GM18511 (cell line): ENCODE data around the gene ERC1.

Experiments
- ATAC-seq: cut with Tn5 transposase; IDR thresholded peaks from one replicate; pipeline ENCODE4 v1.9.1; 2021; ENCODE audit warnings: mild to moderate bottlenecking, moderate library complexity; ENCODE audit not compliant: unreplicated experiment

Gene ERC1

GRCh38 chr12:1528791-1529190 lies 537.8 kb downstream of the ERC1 start:
- no peak for ATAC-seq

DNA sequence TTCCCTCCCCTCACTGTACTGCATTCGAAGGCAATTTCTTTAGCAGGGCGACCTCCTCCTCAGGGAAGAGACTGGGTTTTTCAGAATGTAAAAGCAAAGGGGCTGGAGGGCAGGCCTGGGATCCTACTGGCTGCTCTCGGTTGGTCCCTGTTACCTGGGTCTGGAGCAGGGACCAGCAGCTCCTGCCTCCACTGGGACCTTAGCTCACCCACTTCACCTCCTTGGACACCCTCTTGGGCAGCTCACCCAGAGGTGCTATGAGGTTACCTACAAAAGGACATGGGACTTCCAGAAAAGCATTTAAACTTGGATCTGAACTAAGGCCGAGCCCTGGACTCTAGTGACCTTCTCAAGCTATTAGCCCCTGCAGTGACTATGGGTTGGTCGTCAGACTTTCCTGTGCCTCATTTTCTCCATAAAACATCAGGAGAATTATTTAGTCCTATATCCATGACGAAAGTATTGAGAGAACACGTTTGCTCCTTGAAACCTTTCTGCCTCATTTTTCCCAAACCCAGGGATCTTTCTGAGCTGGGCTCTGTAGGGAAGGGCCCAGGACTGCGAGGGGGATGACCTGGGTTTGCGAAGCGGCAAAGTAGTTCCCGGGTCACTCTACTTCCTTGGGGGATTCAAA lies 538.3 kb downstream of the ERC1 start:
- no peak for ATAC-seq

DNA sequence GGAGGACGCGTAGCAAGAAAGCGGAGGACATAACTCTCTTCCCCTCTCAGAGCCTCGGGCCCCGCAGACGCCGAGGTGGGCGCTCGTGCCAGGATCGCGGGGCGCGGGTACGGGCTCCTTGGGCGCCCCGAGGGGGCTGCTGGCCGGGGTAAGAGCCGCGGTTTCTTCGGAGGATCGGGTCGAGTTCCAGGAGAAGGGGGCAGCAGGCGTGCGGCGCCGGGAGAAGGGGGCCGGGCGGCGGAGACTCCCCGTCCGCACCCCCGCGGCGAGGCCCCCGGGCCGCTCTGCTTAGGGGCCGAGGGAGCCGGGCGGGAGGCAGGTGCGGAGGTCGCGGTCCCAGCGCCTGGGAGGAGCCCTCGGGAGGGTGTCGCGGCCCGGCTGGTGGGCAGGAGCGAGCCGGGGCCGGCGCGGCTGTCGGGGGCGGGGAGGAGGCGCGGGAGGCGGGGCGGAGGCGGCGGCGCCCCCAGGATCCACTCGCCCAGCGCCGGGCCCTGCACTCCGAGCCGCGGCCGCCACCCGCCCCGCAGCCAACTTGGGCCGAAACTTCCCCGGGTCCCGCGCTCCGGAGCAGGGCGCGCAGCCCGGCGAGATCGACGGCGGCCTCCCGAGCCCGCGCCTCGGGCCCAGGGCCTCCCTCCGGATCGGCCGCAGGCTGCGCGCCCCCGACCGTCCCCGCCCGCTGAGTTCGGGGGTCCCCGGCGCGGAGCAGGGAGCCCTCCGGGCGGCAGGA lies 539.0 kb downstream of the ERC1 start:
- no peak for ATAC-seq

DNA sequence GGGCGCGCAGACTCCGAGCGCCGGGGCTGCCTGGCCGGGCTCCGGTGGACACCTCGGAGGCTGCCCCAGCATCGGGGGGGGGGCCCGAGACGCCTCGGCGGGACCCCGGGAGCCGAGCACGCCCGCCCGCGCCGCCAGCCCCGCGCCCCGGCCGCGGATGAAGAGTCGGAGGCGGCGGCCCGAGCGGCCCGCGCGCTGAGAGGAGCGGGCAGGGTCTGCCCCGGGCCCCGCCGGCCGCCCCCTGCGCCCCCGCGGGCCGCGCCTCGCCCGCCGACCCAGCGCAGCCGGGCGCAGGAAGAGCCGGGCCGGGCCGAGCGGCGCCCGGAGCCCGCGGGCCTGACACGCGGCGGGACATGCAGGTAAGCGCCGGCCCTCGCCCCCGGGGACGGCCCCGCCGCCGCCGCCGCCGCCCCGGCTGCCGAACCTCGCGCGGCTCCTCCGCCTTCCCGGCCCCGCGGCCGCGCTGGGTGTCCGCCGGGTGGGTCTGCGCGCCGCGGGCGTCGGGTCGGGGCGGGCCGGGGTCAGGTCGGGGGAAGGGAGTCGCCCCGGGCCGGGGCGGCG lies 539.6 kb downstream of the ERC1 start:
- ATAC-seq = no peak

DNA sequence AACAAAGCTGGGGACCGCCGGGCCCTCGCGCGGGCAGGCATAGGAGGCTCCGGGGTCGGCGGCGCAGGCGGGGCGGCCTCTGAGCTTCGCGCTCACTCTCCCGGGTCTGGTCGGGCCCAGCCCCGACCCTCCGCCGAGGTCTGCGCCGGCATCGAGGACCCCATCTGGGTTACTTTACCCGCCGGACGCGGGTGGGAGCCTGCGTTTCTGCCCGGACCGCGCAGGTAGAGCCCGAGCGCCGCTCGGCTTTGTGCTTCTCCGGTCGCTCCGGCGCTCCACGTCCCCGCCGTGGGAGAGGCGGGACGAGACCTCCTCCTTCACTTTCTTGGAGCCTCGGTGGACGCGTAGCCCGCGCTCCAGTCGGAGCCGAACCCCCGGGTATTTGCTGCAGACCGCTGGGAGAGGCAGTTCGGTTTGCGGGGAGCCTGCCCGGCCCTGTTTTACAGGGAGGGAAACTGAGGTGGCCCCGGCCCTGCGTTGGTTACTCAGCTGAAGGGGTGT lies 540.2 kb downstream of the ERC1 start:
- no peak for ATAC-seq

DNA sequence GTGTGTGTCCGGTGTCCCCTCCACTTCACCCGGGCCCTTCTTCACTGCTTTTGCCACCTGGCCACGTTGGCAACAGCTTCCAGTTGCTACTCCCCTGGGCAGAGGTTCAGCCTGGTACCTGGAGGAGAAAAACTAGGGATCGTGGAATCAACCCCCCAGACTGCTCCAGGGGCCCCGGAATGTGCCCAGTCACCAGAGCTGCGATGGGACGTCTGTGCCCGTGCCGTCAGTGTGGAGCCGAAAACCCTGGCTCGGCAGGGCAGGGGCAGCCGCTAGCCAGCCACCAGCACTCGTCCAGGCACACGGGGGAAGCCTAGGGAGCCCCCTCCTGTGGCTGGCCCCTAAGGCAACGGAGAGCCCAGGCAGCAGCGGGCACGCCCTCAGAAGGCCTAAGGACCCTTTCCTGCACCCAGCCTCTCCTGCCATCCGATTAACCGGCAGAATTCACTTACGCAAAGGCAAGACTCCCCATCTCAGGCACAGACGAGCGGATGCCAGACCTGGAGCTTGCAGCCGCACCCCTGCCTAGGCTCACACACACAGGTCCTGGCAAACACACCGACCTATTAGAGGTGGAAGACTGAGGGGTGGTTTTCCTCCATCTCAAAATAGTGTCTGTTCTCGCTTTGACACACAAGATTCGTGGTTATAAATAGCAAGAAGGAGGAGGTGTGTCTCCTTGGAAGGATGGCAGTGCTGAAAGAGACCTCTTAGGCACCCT lies 540.8 kb downstream of the ERC1 start:
- no peak for ATAC-seq

GRCh38 chr12:1532375-1533165 lies 541.5 kb downstream of the ERC1 start:
- ATAC-seq = no peak

- peak; percentile 15 for ATAC-seq
Observed at GRCh38 chr12:1533205-1533601, 542.2 kb downstream of the ERC1 start.

- peak; percentile 60 for ATAC-seq
Observed at GRCh38 chr12:1533602-1534304, 542.7 kb downstream of the ERC1 start.

DNA sequence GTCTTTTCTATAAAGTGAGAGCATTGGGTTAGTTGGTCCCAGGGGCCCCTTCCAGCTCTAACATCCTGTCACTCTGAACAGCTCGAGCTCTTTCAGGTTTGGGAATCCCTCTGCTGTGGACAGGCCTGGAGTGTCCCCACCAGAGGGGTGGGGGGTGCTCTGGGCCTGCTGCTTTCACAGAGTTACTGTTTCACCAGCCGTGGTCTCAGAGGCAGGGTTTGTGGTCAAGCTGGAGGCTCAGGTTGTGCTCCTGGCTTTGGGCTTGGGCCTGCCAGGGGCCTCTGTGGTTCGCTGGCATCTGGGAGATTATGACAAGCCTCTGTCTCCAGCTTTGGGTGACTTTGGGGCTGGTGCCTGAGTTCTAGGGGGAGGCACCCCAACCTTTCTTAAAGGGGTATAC lies 543.7 kb downstream of the ERC1 start:
- ATAC-seq = peak; percentile 44

DNA sequence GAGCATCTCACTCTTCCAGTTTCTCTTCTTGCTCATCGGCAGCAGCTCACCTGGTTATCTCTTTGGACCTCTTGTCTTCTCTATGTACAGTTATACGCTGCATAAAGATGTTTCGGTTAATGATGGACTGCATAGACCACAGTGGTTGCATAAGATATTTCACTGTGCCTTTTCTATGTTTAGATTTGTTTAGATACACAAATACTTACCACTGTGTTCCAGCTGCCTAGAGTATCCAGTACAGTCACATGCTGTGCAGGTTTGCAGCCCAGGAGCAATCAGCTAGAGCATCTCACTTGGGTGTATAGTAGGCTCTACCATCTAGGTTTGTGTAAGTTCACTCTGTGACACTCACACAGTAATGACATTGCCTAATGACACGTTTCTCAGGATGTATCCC lies 545.8 kb downstream of the ERC1 start:
- no peak for ATAC-seq

GRCh38 chr12:1539135-1539534 lies 548.1 kb downstream of the ERC1 start:
- no peak for ATAC-seq

DNA sequence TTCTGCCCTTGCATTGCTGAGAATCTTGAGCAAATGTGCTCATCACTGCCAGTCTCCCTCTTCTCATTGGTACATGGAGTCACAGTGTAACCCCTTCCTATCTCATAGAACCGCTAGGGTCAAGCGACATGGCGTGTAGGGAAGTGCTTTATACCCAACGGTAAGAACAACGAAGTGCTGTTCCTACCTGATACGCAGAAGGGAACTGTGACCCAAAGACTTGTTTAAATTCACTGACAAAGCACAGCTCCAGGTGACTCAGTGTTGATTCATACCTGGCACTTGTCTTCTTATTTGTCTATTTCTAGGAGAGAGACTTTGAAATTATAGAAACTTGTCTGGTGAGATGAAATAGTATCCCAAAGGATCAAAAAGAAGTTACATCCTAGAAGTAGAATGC lies 549.7 kb downstream of the ERC1 start:
- no peak for ATAC-seq

DNA sequence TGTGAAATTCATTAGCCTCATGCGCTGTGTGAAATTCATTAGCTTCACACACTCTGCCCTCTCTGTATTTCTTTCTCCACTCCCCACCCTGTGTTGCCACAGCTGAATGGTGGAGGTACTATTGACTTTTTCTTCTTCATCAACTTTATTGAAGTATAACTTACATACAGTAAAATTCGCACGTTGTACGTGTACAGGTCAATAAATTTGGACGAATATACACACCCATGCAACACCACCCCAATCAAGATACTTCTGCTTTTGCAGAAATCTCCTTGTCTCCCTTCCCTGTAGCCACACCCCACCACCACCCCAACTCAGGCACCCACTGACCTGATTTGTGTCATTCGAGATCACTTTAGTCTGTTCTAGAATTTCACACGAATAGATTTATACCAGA lies 551.6 kb downstream of the ERC1 start:
- ATAC-seq = no peak

- no peak for ATAC-seq
Observed at GRCh38 chr12:1544996-1545700, 554.1 kb downstream of the ERC1 start.
